22Rv1 (cell line): ENCODE data around the gene SLX4IP.

Experiments
- ZFX ChIP-seq: fragments of 450-650 bp; IDR thresholded peaks from 2 replicates; pipeline ENCODE4 v1.6.1; 2017; ENCODE audit warnings: antibody characterized with exemption, borderline replicate concordance
- TF ChIP-seq, protein P1 (sequence below): fragments of 450-650 bp; IDR thresholded peaks from 2 replicates; pipeline ENCODE4 v1.5.1; 2017; ENCODE audit warnings: mild to moderate bottlenecking

DNA sequence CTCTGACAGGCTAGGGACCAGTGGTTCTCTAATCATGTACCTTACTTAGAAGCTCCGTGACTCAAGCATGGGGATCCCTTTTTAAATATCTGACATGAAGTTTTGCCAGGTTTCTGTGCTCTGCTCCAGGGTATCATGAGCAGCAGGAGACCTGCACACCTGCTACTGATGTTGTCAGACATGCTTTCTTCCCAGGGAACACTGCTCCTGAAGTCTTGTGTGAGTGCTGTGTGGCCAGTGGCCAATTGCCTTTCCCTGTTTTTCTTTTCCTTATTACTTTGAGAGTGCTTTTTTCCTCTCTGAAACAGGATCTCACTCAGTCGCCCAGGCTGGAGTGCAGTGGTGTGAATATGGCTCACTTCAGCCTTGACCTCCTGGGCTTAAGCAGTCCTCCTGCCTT is 26.4 kb downstream of the SLX4IP start:
- TF ChIP-seq, protein P1, sequence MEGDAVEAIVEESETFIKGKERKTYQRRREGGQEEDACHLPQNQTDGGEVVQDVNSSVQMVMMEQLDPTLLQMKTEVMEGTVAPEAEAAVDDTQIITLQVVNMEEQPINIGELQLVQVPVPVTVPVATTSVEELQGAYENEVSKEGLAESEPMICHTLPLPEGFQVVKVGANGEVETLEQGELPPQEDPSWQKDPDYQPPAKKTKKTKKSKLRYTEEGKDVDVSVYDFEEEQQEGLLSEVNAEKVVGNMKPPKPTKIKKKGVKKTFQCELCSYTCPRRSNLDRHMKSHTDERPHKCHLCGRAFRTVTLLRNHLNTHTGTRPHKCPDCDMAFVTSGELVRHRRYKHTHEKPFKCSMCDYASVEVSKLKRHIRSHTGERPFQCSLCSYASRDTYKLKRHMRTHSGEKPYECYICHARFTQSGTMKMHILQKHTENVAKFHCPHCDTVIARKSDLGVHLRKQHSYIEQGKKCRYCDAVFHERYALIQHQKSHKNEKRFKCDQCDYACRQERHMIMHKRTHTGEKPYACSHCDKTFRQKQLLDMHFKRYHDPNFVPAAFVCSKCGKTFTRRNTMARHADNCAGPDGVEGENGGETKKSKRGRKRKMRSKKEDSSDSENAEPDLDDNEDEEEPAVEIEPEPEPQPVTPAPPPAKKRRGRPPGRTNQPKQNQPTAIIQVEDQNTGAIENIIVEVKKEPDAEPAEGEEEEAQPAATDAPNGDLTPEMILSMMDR, result no peak
- no peak for TF ChIP-seq ZFX
